NCI-H1092 (cell line): ENCODE results near the gene GRID1.
"Not testable (repeated sequence)": the region's sequence is repeated elsewhere in the genome, so short reads cannot be mapped to it uniquely, and the experiment has no call there.

Experiments used
- DNase-seq: peaks from one replicate; lab custom pipeline; 2025; lab: John Stamatoyannopoulos, UW

Gene GRID1

GRCh38 chr10:86035791-86036543 lies 330.6 kb downstream of the GRID1 start:
- no peak for DNase-seq

- no peak for DNase-seq
Measured at GRCh38 chr10:86034710-86035109, 331.9 kb downstream of the GRID1 start.

- no peak for DNase-seq
Measured at GRCh38 chr10:86033581-86033980, 333.0 kb downstream of the GRID1 start.

GRCh38 chr10:86032087-86032486 lies 334.5 kb downstream of the GRID1 start:
- DNase-seq: not testable (repeated sequence)

- DNase-seq: no peak
Measured at GRCh38 chr10:86030312-86030711, 336.3 kb downstream of the GRID1 start.

GRCh38 chr10:86027346-86027745 lies 339.2 kb downstream of the GRID1 start:
- no peak for DNase-seq

- no peak for DNase-seq
Measured at GRCh38 chr10:86025509-86025908, 341.1 kb downstream of the GRID1 start.

GRCh38 chr10:86024281-86025041 lies 342.1 kb downstream of the GRID1 start:
- DNase-seq: no peak

- no peak for DNase-seq
Measured at GRCh38 chr10:86023931-86024280, 342.7 kb downstream of the GRID1 start.

GRCh38 chr10:86023336-86023735 lies 343.3 kb downstream of the GRID1 start:
- DNase-seq: no peak

- no peak for DNase-seq
Measured at GRCh38 chr10:86022906-86023305, 343.7 kb downstream of the GRID1 start.

- DNase-seq: peak; percentile 38
Measured at GRCh38 chr10:86020134-86020533, 346.5 kb downstream of the GRID1 start.

GRCh38 chr10:86019141-86019540 lies 347.5 kb downstream of the GRID1 start:
- no peak for DNase-seq

- no peak for DNase-seq
Measured at GRCh38 chr10:86018735-86019058, 347.9 kb downstream of the GRID1 start.

GRCh38 chr10:86017841-86018734 lies 348.5 kb downstream of the GRID1 start:
- no peak for DNase-seq

- no peak for DNase-seq
Measured at GRCh38 chr10:86013568-86013967, 353.0 kb downstream of the GRID1 start.

GRCh38 chr10:86007171-86007570 lies 359.4 kb downstream of the GRID1 start:
- DNase-seq: no peak

- DNase-seq: no peak
Measured at GRCh38 chr10:86004337-86004736, 362.3 kb downstream of the GRID1 start.

- no peak for DNase-seq
Measured at GRCh38 chr10:86003201-86003621, 363.4 kb downstream of the GRID1 start.

- no peak for DNase-seq
Measured at GRCh38 chr10:86001521-86001920, 365.1 kb downstream of the GRID1 start.

GRCh38 chr10:85997544-85997943 lies 369.1 kb downstream of the GRID1 start:
- no peak for DNase-seq

GRCh38 chr10:85995791-85996190 lies 370.8 kb downstream of the GRID1 start:
- peak; percentile 1 for DNase-seq
